ENCODE measurements around the gene SBNO2. TPM values are rescaled to one million over a fixed set of nuclear protein-coding genes. Genes with fewer than 3 reads are reported as not detected.

Gene SBNO2
- total and polyA plus RNA-seq, 4 donors, result 45.6 to 155 (median 95.9) TPM

- H3K27me3 ChIP-seq (ENCODE audit: control insufficient read depth in 3 of 3, insufficient read depth in 3 of 3, low read length in 2 of 3), result no peaks in the 10 kb centered on the region
- no peaks in the 10 kb centered on the region for H3K9me3 ChIP-seq (ENCODE audit: control insufficient read depth in 4 of 4, insufficient read depth in 3 of 4, low read length in 3 of 4)
- H3K9ac ChIP-seq (ENCODE audit: insufficient read depth in 1 of 2, low read length in 2 of 2), result no peak overlapping the region
- ATAC-seq (ENCODE audit: insufficient read depth, low FRiP score) (no peak), DNase-seq (no peak)
- H3K4me3 ChIP-seq, result no peak overlapping the region
- H3K36me3 ChIP-seq (ENCODE audit: control insufficient read depth in 4 of 4, insufficient read depth in 4 of 4, low read length in 4 of 4), result peaks cover 0 to 32% (median 0%) of the 10 kb centered on the region in 4 donors
- 95 to 97% methylated on average over 69 of the region's 69 CpGs for whole genome bisulfite sequencing, 2 donors
- TF ChIP-seq, protein P1, sequence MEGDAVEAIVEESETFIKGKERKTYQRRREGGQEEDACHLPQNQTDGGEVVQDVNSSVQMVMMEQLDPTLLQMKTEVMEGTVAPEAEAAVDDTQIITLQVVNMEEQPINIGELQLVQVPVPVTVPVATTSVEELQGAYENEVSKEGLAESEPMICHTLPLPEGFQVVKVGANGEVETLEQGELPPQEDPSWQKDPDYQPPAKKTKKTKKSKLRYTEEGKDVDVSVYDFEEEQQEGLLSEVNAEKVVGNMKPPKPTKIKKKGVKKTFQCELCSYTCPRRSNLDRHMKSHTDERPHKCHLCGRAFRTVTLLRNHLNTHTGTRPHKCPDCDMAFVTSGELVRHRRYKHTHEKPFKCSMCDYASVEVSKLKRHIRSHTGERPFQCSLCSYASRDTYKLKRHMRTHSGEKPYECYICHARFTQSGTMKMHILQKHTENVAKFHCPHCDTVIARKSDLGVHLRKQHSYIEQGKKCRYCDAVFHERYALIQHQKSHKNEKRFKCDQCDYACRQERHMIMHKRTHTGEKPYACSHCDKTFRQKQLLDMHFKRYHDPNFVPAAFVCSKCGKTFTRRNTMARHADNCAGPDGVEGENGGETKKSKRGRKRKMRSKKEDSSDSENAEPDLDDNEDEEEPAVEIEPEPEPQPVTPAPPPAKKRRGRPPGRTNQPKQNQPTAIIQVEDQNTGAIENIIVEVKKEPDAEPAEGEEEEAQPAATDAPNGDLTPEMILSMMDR (IDR thresholded peaks at IDR 0.05; ENCODE audit: control extremely low read depth, extremely low read depth), result no peak
- H3K4me1 ChIP-seq (ENCODE audit: control insufficient read depth in 5 of 5, insufficient read depth in 5 of 5, low read length in 5 of 5), result peaks cover 0 to 37% (median 14%) of the 10 kb centered on the region in 5 donors
- H3K27ac ChIP-seq (ENCODE audit: low read depth in 1 of 2, low read length in 1 of 2), result no peak overlapping the region
Measured at GRCh38 chr19:1157931-1158884, 15.9 kb downstream of the SBNO2 start.

DNA sequence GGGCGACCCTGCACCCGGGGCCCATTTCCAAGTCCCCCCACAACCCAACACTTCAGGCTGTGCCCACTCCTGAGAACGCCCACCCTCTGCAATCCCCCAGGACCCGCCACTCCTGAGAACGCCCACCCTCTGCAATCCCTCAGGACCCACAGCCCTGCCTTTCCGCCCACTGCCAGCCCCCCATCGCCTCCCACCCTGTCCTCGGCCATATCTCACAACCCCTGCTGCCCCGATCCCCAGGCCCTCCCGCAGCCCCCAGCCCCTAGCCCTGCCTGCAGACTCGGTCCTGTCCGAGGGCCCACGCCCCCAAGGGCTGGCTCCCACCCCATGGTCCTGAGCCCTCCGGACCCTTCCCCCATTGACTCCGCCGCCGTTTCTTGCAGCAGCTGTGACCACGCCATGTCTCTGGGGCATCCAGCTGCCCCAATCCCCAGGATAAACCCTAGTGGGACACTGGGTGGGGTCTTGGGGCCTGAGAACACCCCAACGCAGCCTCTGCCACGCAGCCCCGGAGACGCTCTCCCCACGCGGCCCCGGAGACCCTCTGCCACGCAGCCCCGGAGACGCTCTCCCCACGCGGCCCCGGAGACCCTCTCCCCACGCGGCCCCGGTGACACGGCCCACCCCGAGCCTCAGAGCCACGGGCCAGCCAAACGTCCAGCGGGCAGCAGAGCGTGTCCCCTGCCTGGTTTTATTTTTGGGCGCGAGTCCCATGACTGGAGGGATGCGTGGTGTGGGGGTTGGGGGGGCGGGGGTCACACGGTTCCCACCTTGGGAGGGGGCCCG lies 17.0 kb downstream of the SBNO2 start:
- H3K9ac ChIP-seq (ENCODE audit: insufficient read depth in 1 of 2, low read length in 2 of 2), result no peak overlapping the region
- no peak overlapping the region for H3K4me3 ChIP-seq
- peaks cover 0 to 39% (median 0%) of the 10 kb centered on the region in 4 donors for H3K36me3 ChIP-seq (ENCODE audit: control insufficient read depth in 4 of 4, insufficient read depth in 4 of 4, low read length in 4 of 4)
- no peaks in the 10 kb centered on the region for H3K9me3 ChIP-seq (ENCODE audit: control insufficient read depth in 4 of 4, insufficient read depth in 3 of 4, low read length in 3 of 4)
- H3K27me3 ChIP-seq (ENCODE audit: control insufficient read depth in 3 of 3, insufficient read depth in 3 of 3, low read length in 2 of 3), result no peaks in the 10 kb centered on the region
- peaks cover 0 to 35% (median 14%) of the 10 kb centered on the region in 5 donors for H3K4me1 ChIP-seq (ENCODE audit: control insufficient read depth in 5 of 5, insufficient read depth in 5 of 5, low read length in 5 of 5)
- DNase-seq (no peak), ATAC-seq (ENCODE audit: insufficient read depth, low FRiP score) (no peak)
- TF ChIP-seq, protein P1 (IDR thresholded peaks at IDR 0.05; ENCODE audit: control extremely low read depth, extremely low read depth), result no peak
- peak overlapping the region in 1 of 2 donors; percentile 98 for H3K27ac ChIP-seq (ENCODE audit: low read depth in 1 of 2, low read length in 1 of 2)
- WGBS, 2 donors, result 94 to 95% methylated on average over 45 to 46 of the region's 46 CpGs

DNA sequence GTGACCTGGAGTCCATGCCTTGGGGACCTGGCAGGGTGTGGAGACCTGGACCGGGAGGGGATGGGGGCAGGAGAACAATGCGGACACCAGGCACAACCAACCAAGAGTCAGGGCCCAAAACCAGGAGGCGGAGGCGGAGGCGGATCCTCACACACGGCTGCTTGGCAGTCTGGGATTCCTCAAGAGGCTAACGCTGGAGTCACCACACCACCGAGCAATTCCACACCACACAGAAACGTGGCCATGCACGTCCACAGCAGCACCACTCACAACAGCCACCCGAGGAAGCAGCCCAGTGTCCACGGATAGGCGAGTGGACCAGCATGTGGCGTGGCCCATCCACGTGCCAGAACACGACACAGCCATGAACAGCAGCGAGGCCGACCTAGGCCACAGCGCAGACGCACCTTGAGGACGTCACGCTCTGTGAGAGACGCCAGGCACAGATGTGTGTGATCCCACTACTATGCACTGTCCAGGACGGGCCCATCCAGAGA lies 17.7 kb downstream of the SBNO2 start:
- Histone ChIP-seq H3K4me3 (no peak overlapping the region), H3K9me3 (ENCODE audit: control insufficient read depth in 4 of 4, insufficient read depth in 3 of 4, low read length in 3 of 4) (no peaks in the 10 kb centered on the region), H3K27ac (ENCODE audit: low read depth in 1 of 2, low read length in 1 of 2) (peak overlapping the region in 1 of 2 donors; percentile 98), H3K27me3 (ENCODE audit: control insufficient read depth in 3 of 3, insufficient read depth in 3 of 3, low read length in 2 of 3) (no peaks in the 10 kb centered on the region), H3K9ac (ENCODE audit: insufficient read depth in 1 of 2, low read length in 2 of 2) (no peak overlapping the region), H3K36me3 (ENCODE audit: control insufficient read depth in 4 of 4, insufficient read depth in 4 of 4, low read length in 4 of 4) (peaks cover 0 to 45% (median under 1%) of the 10 kb centered on the region in 4 donors), H3K4me1 (ENCODE audit: control insufficient read depth in 5 of 5, insufficient read depth in 5 of 5, low read length in 5 of 5) (peaks cover 0 to 36% (median 14%) of the 10 kb centered on the region in 5 donors)
- 88 to 93% methylated on average over 24 of the region's 24 CpGs for WGBS, 2 donors
- DNase-seq (no peak), ATAC-seq (ENCODE audit: insufficient read depth, low FRiP score) (no peak)
- TF ChIP-seq, protein P1 (IDR thresholded peaks at IDR 0.05; ENCODE audit: control extremely low read depth, extremely low read depth), result no peak
